Body of pancreas (tissue), 4 donors: ENCODE measurements around the gene ODF4. TPM values are rescaled to one million over a fixed set of nuclear protein-coding genes. Genes with fewer than 3 reads are reported as not detected.

ENCODE experiments used
- ATAC-seq: fragments of 150-250 bp; one replicate; pipeline ENCODE4 v1.9.1; 2016
- DNase-seq, 4 donors: peaks; one replicate each; pipeline ENCODE4 v3.0.0-alpha.2; 2019
- H3K27ac ChIP-seq, 4 donors: fragments of 200-600 bp; sonication (generic); 1 replicate in 3 of 4; 2 replicates in 1 of 4; pipeline versions ENCODE4 v1.5.1 to v1.6.1; 2016 to 2019; ENCODE audit warnings: mild to moderate bottlenecking in 1 of 4, mixed read lengths in 1 of 4, moderate library complexity in 1 of 4
- H3K27me3 ChIP-seq, 2 donors: fragments of 200-600 bp; sonication (generic); one replicate each; pipeline ENCODE4 v1.6.0; 2016; ENCODE audit warnings: mild to moderate bottlenecking in 1 of 2
- H3K36me3 ChIP-seq, 2 donors: fragments of 200-600 bp; sonication (generic); replicated peaks in 1 of 2; 2 replicates each; pipeline ENCODE4 v1.5.1; 2016; ENCODE audit warnings: low read depth in 2 of 2; ENCODE audit not compliant: insufficient read depth in 1 of 2
- H3K4me1 ChIP-seq: fragments of 200-600 bp; sonication (generic); one replicate; pipeline ENCODE4 v1.6.0; 2016
- H3K4me3 ChIP-seq, 2 donors: fragments of 200-600 bp; sonication (generic); 1 replicate in 1 of 2; 2 replicates in 1 of 2; pipeline ENCODE4 v1.5.1; 2016 to 2019
- H3K9me3 ChIP-seq, 3 donors: fragments of 200-600 bp; sonication (generic); 1 replicate in 2 of 3; 2 replicates in 1 of 3; pipeline ENCODE4 v1.5.1; 2016
- CTCF ChIP-seq, 7 experiments: fragments of 450-650 bp in 4 of 7; fragments of 200-600 bp in 3 of 7; sonication (generic) in 3 of 7; IDR thresholded peaks; one replicate each; pipeline ENCODE4 v1.5.1; 2016 to 2019; ENCODE audit warnings: antibody characterized with exemption in 7 of 7
- POLR2A ChIP-seq, 3 donors: fragments of 450-650 bp; IDR thresholded peaks; one replicate each; pipeline ENCODE4 v1.6.1; 2016; ENCODE audit warnings: antibody characterized with exemption in 3 of 3, mild to moderate bottlenecking in 2 of 3
- WGBS, 2 donors: methylation state at CpG; one replicate each; pipeline ENCODE4 v1.1.5; 2017; 5-methylcytosine and 5-hydroxymethylcytosine counted together
- intact Hi-C: fragments of 100-400 bp; cut with DNase I; formaldehyde crosslinking; loops from one replicate; pipeline ENCODE4 v1.15.1; 2023
- total RNA-seq, 2 donors: library from RNA; depleted of rRNA; stranded (reverse); fragments of >200 nt; gene quantifications; one replicate each; pipeline ENCODE4 v1.1.0, GENCODE V29; 2016

The ODF4 gene
- total RNA-seq, 2 donors from 2014 or later: not detected

GRCh38 chr17:8332128-8332527 is 7.5 kb upstream of the ODF4 start:
- no peak for ATAC-seq
- TF ChIP-seq CTCF (IDR thresholded peaks at IDR 0.05) (no peak), POLR2A (IDR thresholded peaks at IDR 0.05) (no peak)
- WGBS, 2 donors: 58 to 63% methylated on average over 2 of the region's 2 CpGs
- peaks cover 3% of the 10 kb centered on the region for H3K4me1 ChIP-seq
- H3K9me3 ChIP-seq: no peaks in the 10 kb centered on the region
- no peak overlapping the region for H3K4me3 ChIP-seq
- intact Hi-C loops: no loop called here
- DNase-seq: no peak
- H3K36me3 ChIP-seq: no peaks in the 10 kb centered on the region
- H3K27me3 ChIP-seq: peaks cover 0 to 5% of the 10 kb centered on the region in 2 donors
- no peak overlapping the region for H3K27ac ChIP-seq

GRCh38 chr17:8332688-8333087 is 7.0 kb upstream of the ODF4 start:
- H3K27ac ChIP-seq: no peak overlapping the region
- no peaks in the 10 kb centered on the region for H3K9me3 ChIP-seq
- intact Hi-C loops: no loop called here
- WGBS, 2 donors: 27 to 49% methylated on average over 4 to 5 of the region's 5 CpGs
- no peak overlapping the region for H3K4me3 ChIP-seq
- TF ChIP-seq POLR2A (IDR thresholded peaks at IDR 0.05) (no peak), CTCF (IDR thresholded peaks at IDR 0.05) (no peak)
- ATAC-seq (no peak), DNase-seq (no peak)
- H3K36me3 ChIP-seq: no peaks in the 10 kb centered on the region
- peaks cover 0 to under 1% of the 10 kb centered on the region in 2 donors for H3K27me3 ChIP-seq
- H3K4me1 ChIP-seq: no peaks in the 10 kb centered on the region

GRCh38 chr17:8333281-8333680 is 6.4 kb upstream of the ODF4 start:
- H3K4me1 ChIP-seq: no peaks in the 10 kb centered on the region
- no peak for ATAC-seq
- H3K27ac ChIP-seq: no peak overlapping the region
- intact Hi-C loops: no loop called here
- no peaks in the 10 kb centered on the region for H3K9me3 ChIP-seq
- H3K27me3 ChIP-seq: no peaks in the 10 kb centered on the region
- H3K4me3 ChIP-seq: no peak overlapping the region
- WGBS, 2 donors: 88 to 93% methylated on average over 4 of the region's 4 CpGs
- H3K36me3 ChIP-seq: no peaks in the 10 kb centered on the region
- TF ChIP-seq POLR2A (IDR thresholded peaks at IDR 0.05) (no peak), CTCF (IDR thresholded peaks at IDR 0.05) (no peak)
- DNase-seq: no peak

GRCh38 chr17:8337802-8338752 is 1.6 kb upstream of the ODF4 start:
- TF ChIP-seq CTCF (IDR thresholded peaks at IDR 0.05) (no peak), POLR2A (IDR thresholded peaks at IDR 0.05) (no peak)
- Histone ChIP-seq H3K27ac (no peak overlapping the region), H3K27me3 (no peaks in the 10 kb centered on the region), H3K36me3 (no peaks in the 10 kb centered on the region), H3K4me1 (no peaks in the 10 kb centered on the region), H3K9me3 (no peaks in the 10 kb centered on the region), H3K4me3 (no peak overlapping the region)
- WGBS, 2 donors: 41 to 42% methylated on average over 11 of the region's 11 CpGs
- intact Hi-C loops: no loop called here
- no peak for ATAC-seq
- no peak for DNase-seq

GRCh38 chr17:8338753-8339140 is 893 bp upstream of the ODF4 start:
- Histone ChIP-seq H3K4me3 (no peak overlapping the region), H3K36me3 (no peaks in the 10 kb centered on the region), H3K9me3 (no peaks in the 10 kb centered on the region), H3K4me1 (no peaks in the 10 kb centered on the region), H3K27ac (no peak overlapping the region), H3K27me3 (no peaks in the 10 kb centered on the region)
- TF ChIP-seq POLR2A (IDR thresholded peaks at IDR 0.05) (no peak), CTCF (IDR thresholded peaks at IDR 0.05) (no peak)
- WGBS, 2 donors: 86 to 90% methylated on average over 3 to 5 of the region's 5 CpGs
- no peak for ATAC-seq
- intact Hi-C loops: no loop called here
- no peak for DNase-seq
